C4-2B (cell line): ENCODE results near the gene TLCD2.

Experiments used
- ZFX ChIP-seq: fragments of 450-650 bp; IDR thresholded peaks from 2 replicates; pipeline ENCODE4 v1.6.1; 2017
- TF ChIP-seq, protein P1 (sequence below): fragments of 450-650 bp; conservative IDR thresholded peaks from 2 replicates; pipeline ENCODE4 v1.5.1; 2017; ENCODE audit warnings: mild to moderate bottlenecking

DNA sequence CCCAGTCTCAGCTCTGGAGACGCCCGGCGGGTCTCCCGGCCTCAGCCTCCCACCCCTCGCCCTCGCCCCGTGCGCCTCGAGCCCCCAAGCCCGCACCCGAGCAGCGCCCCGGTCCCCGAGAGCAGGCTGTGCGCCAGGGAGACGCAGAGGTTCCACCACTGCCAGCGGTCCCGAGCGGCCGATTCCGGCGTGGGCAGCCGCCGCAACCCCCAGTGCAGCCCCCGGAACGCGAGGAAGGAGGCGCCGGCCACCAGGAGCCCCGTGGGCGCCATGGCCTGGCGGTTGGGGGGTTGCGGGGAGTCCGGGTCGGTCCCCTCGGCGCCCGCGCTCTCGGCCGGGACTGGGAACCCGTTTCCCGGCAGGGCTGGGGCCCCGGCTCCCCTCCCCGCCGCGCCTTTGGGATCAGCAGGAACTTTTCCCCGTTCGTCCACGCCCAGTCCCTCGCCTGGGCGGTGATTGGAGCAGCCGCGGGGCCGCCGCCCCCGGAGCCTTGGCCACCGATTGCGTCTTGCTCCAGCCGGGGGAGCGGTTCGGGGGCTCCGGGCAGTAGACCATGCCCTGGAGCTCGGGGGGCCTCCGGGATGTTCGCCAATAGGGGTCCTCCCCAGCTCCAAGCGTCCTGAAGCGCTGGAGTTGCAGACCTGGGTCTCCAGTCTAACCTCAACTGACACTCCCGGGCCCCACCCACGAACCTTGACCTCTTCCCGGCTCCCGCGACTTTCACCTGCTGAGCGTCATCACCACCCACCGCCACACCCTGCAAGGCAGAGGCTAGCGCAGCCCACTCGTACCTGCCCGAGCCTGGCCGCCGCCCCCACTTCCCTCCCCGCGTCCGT is at the start of gene TLCD2:
- TF ChIP-seq, protein P1, sequence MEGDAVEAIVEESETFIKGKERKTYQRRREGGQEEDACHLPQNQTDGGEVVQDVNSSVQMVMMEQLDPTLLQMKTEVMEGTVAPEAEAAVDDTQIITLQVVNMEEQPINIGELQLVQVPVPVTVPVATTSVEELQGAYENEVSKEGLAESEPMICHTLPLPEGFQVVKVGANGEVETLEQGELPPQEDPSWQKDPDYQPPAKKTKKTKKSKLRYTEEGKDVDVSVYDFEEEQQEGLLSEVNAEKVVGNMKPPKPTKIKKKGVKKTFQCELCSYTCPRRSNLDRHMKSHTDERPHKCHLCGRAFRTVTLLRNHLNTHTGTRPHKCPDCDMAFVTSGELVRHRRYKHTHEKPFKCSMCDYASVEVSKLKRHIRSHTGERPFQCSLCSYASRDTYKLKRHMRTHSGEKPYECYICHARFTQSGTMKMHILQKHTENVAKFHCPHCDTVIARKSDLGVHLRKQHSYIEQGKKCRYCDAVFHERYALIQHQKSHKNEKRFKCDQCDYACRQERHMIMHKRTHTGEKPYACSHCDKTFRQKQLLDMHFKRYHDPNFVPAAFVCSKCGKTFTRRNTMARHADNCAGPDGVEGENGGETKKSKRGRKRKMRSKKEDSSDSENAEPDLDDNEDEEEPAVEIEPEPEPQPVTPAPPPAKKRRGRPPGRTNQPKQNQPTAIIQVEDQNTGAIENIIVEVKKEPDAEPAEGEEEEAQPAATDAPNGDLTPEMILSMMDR, result no peak
- no peak for TF ChIP-seq ZFX
